ENCODE results near the gene ZP1. TPM values are rescaled to one million over a fixed set of nuclear protein-coding genes. Genes with fewer than 3 reads are reported as not detected.

ZP1 gene
- total and polyA plus RNA-seq, 2 of the 13 experiments (the other 11 are each of a cell fraction or from before 2014, with no cell fraction given), result 0.16 TPM; not detected in 1

GRCh38 chr11:60880643-60881282 lies 13.4 kb downstream of the ZP1 start (continued):
- TF ChIP-seq AHDC1 (CRISPR knock-in tag; IDR thresholded peaks at IDR 0.05; ENCODE audit: borderline replicate concordance) (peak; percentile 98), SALL1 (CRISPR knock-in tag; IDR thresholded peaks at IDR 0.05) (peak; percentile 100), ELK4 (CRISPR knock-in tag; IDR thresholded peaks at IDR 0.05; ENCODE audit: borderline replicate concordance) (no peak), FOXP4 (CRISPR knock-in tag; IDR thresholded peaks at IDR 0.05) (peak; percentile 99), ZNF552 (CRISPR knock-in tag; IDR thresholded peaks at IDR 0.05; ENCODE audit: borderline replicate concordance) (no peak), ZNF629 (CRISPR knock-in tag; conservative IDR thresholded peaks at IDR 0.05) (0 out of 2 replicates have a peak, but pooled peaks have one; percentile 18), KDM6A (CRISPR knock-in tag; IDR thresholded peaks at IDR 0.05; ENCODE audit: low read depth) (peak; percentile 90), ELF4 (CRISPR knock-in tag; IDR thresholded peaks at IDR 0.05; ENCODE audit: borderline replicate concordance) (0 out of 2 replicates have a peak, but pooled peaks have one; percentile 44), ZNF607 (CRISPR knock-in tag; IDR thresholded peaks at IDR 0.05; ENCODE audit: borderline replicate concordance) (0 out of 2 replicates have a peak, but pooled peaks have one; percentile 48), USF2 (IDR thresholded peaks at IDR 0.05; ENCODE audit: low read depth, low read length) (no peak), USF2 (CRISPR knock-in tag; IDR thresholded peaks at IDR 0.05; ENCODE audit: borderline replicate concordance) (no peak), NFE2 (CRISPR knock-in tag; IDR thresholded peaks at IDR 0.05) (no peak), GLI4 (CRISPR knock-in tag; IDR thresholded peaks at IDR 0.05; ENCODE audit: borderline replicate concordance) (no peak), ZNF253 (CRISPR knock-in tag; IDR thresholded peaks at IDR 0.05; ENCODE audit: borderline replicate concordance) (no peak), ATAD3A (CRISPR knock-in tag; IDR thresholded peaks at IDR 0.05) (no peak), ZNF549 (CRISPR knock-in tag; IDR thresholded peaks at IDR 0.05) (no peak), ZNF451 (CRISPR knock-in tag; IDR thresholded peaks at IDR 0.05) (peak; percentile 73; the same call in 1 of the 2 replicates), NFRKB (IDR thresholded peaks at IDR 0.05) (no peak)
